ENCODE results near the gene ADK. TPM values are rescaled to one million over a fixed set of nuclear protein-coding genes. Genes with fewer than 3 reads are reported as not detected.

The ADK gene
- total and polyA plus RNA-seq, 2 donors (not counting 3 experiments of a cell fraction or from before 2014, with no cell fraction given) = 11.7 to 46.5 TPM

- H3K27me3 ChIP-seq (ENCODE audit: control insufficient read depth in 2 of 2, insufficient read depth in 2 of 2, low read length in 2 of 2) = no peaks in the 10 kb centered on the region
- H3K27ac ChIP-seq (ENCODE audit: insufficient read depth, low read depth, low read length) = peak overlapping the region; percentile 61
- DNase-seq (ENCODE audit: low read depth, low spot score) (peak; percentile 79), FAIRE-seq (peak; percentile 77)
- H3K4me3 ChIP-seq (replicated peaks in 1 of 3; ENCODE audit: insufficient read depth in 1 of 3, low read depth in 1 of 3, low read length in 3 of 3) = peak overlapping the region in 1 of 3 experiments; percentile 63
- no peaks in the 10 kb centered on the region for H3K9me1 ChIP-seq (replicated peaks; ENCODE audit: control insufficient read depth, extremely low read depth, insufficient read depth, low read length)
- H3K4me1 ChIP-seq (ENCODE audit: control insufficient read depth, extremely low read depth, insufficient read depth, low read length) = peaks cover 49% of the 10 kb centered on the region
- H3K9me3 ChIP-seq (replicated peaks; ENCODE audit: control insufficient read depth, insufficient read depth, low read length) = no peaks in the 10 kb centered on the region
- H3K9ac ChIP-seq (replicated peaks; ENCODE audit: extremely low read depth, insufficient read depth, low read length) = peak overlapping the region; percentile 11
- ChIA-PET POLR2A (no interaction called here), CTCF (interaction anchor here (0.9 to 2.1 kb wide), 4 partner anchors 10 to 54 kb away, joined by 3 to 18 read pairs (median 4); no protein-coding TSS in a partner anchor)
- BruUV-seq (replicated peaks) = TSS peak; percentile 18
- dilution Hi-C loops (cut with MboI; ENCODE audit: extremely low pct_ligation_motif_present, low sequenced_read_pairs) (no loop called here), intact Hi-C loops (cut with micrococcal nuclease) (no loop called here)
- no peaks in the 10 kb centered on the region for H4K20me1 ChIP-seq (replicated peaks; ENCODE audit: control insufficient read depth, extremely low read depth, insufficient read depth, low read length)
- peak; percentile 82 for TF ChIP-seq JUN (IDR thresholded peaks at IDR 0.05; ENCODE audit: borderline replicate concordance, insufficient read depth, insufficient read length, low read depth)
- TF ChIP-seq, protein P1, sequence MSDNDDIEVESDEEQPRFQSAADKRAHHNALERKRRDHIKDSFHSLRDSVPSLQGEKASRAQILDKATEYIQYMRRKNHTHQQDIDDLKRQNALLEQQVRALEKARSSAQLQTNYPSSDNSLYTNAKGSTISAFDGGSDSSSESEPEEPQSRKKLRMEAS (IDR thresholded peaks at IDR 0.05; ENCODE audit: insufficient read depth, insufficient read length) = no peak
- no peak for TF ChIP-seq POLR2A (IDR thresholded peaks at IDR 0.05; ENCODE audit: low read depth, low read length)
- peak; percentile 54 for TF ChIP-seq POLR2AphosphoS5 (IDR thresholded peaks at IDR 0.05; ENCODE audit: insufficient read depth, low read depth, low read length)
- no peak for TF ChIP-seq MYC (IDR thresholded peaks at IDR 0.05; ENCODE audit: low read depth, low read length)
- TF ChIP-seq EZH2 (IDR thresholded peaks at IDR 0.05; ENCODE audit: borderline replicate concordance, low read depth, low read length, severe bottlenecking) = no peak
- TF ChIP-seq, protein P2, sequence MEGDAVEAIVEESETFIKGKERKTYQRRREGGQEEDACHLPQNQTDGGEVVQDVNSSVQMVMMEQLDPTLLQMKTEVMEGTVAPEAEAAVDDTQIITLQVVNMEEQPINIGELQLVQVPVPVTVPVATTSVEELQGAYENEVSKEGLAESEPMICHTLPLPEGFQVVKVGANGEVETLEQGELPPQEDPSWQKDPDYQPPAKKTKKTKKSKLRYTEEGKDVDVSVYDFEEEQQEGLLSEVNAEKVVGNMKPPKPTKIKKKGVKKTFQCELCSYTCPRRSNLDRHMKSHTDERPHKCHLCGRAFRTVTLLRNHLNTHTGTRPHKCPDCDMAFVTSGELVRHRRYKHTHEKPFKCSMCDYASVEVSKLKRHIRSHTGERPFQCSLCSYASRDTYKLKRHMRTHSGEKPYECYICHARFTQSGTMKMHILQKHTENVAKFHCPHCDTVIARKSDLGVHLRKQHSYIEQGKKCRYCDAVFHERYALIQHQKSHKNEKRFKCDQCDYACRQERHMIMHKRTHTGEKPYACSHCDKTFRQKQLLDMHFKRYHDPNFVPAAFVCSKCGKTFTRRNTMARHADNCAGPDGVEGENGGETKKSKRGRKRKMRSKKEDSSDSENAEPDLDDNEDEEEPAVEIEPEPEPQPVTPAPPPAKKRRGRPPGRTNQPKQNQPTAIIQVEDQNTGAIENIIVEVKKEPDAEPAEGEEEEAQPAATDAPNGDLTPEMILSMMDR (IDR thresholded peaks at IDR 0.05; ENCODE audit: extremely low read depth in 1 of 2, insufficient read depth in 1 of 2, low read depth in 1 of 2, low read length in 2 of 2) = no peak
- peak; percentile 35 for TF ChIP-seq GATA2 (IDR thresholded peaks at IDR 0.05; ENCODE audit: insufficient read depth, insufficient read length, low read depth, low read length)
- peak; percentile 89 for TF ChIP-seq FOS (IDR thresholded peaks at IDR 0.05; ENCODE audit: borderline replicate concordance, insufficient read depth, low read length)
- peaks cover 25% of the 10 kb centered on the region for H3K79me2 ChIP-seq (ENCODE audit: control insufficient read depth, insufficient read depth, low read length)
- peak overlapping the region; percentile 83 for H3K4me2 ChIP-seq (ENCODE audit: insufficient read depth, low read length)
- H2AFZ ChIP-seq (ENCODE audit: low read depth, low read length) = no peak overlapping the region
- no peaks in the 10 kb centered on the region for H3K36me3 ChIP-seq (ENCODE audit: control insufficient read depth in 2 of 2, extremely low read depth in 1 of 2, insufficient read depth in 2 of 2, low read length in 2 of 2)
Observed at GRCh38 chr10:74223755-74224529, 72.9 kb downstream of the ADK start.

All from endothelial cell of umbilical vein (primary cell).